Measurements from ENCODE around the gene TTLL11. TPM values are rescaled to one million over a fixed set of nuclear protein-coding genes. Genes with fewer than 3 reads are reported as not detected.

TTLL11 gene
- total RNA-seq, 1 donor: 1.0 TPM

GRCh38 chr9:121858788-121859187 is 234.3 kb downstream of the TTLL11 start:
- H3K27me3 ChIP-seq (ENCODE audit: insufficient read depth, low read length): no peaks in the 10 kb centered on the region
- no peaks in the 10 kb centered on the region for H3K4me1 ChIP-seq (ENCODE audit: insufficient read depth, low read length)
- no peaks in the 10 kb centered on the region for H3K9me3 ChIP-seq (ENCODE audit: low read depth, low read length)
- H3K4me3 ChIP-seq (ENCODE audit: low read length): no peak overlapping the region

DNA sequence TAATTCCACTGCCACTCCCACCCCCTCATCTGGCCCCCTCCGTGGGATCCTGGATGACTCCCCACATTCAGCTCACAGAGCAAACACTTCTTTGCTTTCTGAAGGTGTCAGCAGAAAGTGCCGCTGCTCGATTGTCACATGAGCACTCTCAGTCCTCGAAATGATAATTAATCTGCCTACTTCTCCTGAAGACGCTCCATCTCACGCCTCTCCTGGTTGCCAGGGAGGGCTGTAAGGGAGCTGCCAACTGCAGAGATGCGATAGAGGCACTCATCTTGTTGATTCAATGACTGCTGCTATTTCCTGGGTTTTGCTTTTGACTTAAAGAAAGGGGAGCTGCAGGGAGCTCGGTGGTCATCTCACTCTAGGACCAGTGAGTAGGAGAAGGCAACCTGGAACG is 235.2 kb downstream of the TTLL11 start:
- Histone ChIP-seq H3K9me3 (ENCODE audit: low read depth, low read length) (no peaks in the 10 kb centered on the region), H3K4me3 (ENCODE audit: low read length) (no peak overlapping the region), H3K4me1 (ENCODE audit: insufficient read depth, low read length) (no peaks in the 10 kb centered on the region), H3K27me3 (ENCODE audit: insufficient read depth, low read length) (no peaks in the 10 kb centered on the region)

DNA sequence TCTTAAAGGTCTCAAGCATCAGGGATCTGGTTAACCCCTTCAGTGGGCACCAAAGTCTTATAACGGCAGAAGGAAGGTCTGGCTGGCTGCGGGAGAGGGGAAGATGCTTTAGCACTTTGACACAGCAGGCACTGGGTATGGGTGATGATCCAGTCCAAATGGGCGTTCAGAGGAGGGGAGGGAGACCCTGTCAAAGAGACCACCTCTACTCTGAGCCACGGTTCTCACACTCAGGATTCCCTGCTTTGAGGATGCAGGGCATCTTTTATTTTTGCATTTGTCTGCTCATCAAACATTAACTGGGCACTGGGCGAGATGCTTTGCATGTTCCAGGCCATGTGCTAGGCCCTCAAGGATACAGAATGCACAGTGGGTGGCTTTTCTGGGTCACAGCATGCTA is 237.6 kb downstream of the TTLL11 start:
- Histone ChIP-seq H3K27me3 (ENCODE audit: insufficient read depth, low read length) (no peaks in the 10 kb centered on the region), H3K4me3 (ENCODE audit: low read length) (no peak overlapping the region), H3K9me3 (ENCODE audit: low read depth, low read length) (no peaks in the 10 kb centered on the region), H3K4me1 (ENCODE audit: insufficient read depth, low read length) (no peaks in the 10 kb centered on the region)

- Histone ChIP-seq H3K4me3 (ENCODE audit: low read length) (no peak overlapping the region), H3K27me3 (ENCODE audit: insufficient read depth, low read length) (no peaks in the 10 kb centered on the region), H3K4me1 (ENCODE audit: insufficient read depth, low read length) (no peaks in the 10 kb centered on the region)
These were observed 239.3 kb downstream of the TTLL11 start for GRCh38 chr9:121853617-121854395.

DNA sequence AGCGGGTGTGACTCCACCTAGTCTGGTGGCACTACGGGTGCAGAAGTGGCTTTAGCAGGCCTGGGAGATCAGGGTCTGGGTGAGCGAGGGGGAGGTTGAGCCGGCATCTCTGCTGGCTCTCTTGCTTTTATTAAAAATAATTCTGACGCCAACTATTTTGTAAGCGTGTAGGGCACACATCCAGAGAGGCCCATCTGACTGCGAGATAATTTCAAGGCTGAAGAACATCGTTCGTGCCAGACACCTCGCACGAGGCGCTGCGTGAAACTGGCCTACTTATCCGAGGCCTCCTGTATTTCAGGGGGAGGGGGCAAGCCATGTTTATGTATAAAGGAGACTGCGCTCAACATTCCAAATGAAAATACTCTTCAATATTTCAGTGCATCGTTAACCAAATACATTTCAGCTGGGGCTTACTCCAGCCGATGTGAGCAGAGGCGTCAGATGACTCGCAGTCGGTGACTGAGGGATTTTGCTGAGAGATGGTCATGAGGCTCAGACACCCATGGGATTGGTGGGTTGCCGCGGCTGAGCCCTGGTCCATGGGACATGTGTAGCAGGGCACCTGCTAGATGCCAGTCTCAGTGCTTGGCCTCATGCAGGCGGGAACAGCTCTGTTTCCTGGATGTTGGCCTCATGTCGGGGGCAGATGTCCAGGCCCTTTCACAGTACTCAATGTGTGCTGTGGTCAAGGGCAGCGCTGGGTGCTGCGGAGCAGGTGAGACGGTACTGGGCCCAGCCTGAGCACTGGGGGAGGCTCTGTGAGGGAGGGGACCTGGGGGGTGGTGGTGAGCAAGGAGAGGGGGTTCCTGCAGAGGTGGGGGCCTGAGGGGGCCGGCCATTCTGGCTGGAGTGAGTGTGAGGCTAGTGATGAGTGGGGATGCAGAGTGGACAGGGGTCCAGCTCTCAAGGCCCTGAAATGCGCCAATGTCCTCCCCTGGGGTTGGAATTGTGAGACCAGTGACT is 240.2 kb downstream of the TTLL11 start:
- H3K4me3 ChIP-seq (ENCODE audit: low read length): no peak overlapping the region
- H3K27me3 ChIP-seq (ENCODE audit: insufficient read depth, low read length): no peaks in the 10 kb centered on the region
- H3K4me1 ChIP-seq (ENCODE audit: insufficient read depth, low read length): no peaks in the 10 kb centered on the region
- H3K9me3 ChIP-seq (ENCODE audit: low read depth, low read length): no peaks in the 10 kb centered on the region

More at GRCh38 chr9:121853617-121854395, 239.3 kb downstream of the TTLL11 start:
- H3K9me3 ChIP-seq (ENCODE audit: low read depth, low read length): no peaks in the 10 kb centered on the region

DNA sequence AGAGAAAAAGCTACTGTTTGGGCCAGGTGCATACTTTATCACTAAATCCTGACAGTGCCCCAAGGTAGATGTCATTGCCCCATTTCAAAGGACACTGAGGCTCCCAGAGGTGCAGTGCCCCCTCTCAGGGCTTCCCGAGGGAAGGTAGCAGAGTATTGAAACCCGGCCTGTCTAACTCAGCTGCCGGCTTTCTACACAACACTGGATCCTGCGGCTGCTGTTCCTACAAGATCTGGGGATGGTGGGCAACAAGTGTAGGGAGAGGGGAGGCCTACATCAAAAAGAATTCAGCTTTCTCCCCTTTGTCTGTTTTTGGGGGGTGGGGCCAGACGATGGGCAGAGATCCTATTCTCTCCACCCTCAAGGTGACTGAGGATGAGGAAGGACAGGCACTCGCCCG is 240.9 kb downstream of the TTLL11 start:
- H3K27me3 ChIP-seq (ENCODE audit: insufficient read depth, low read length): no peaks in the 10 kb centered on the region
- H3K9me3 ChIP-seq (ENCODE audit: low read depth, low read length): no peaks in the 10 kb centered on the region
- no peaks in the 10 kb centered on the region for H3K4me1 ChIP-seq (ENCODE audit: insufficient read depth, low read length)
- H3K4me3 ChIP-seq (ENCODE audit: low read length): no peak overlapping the region

DNA sequence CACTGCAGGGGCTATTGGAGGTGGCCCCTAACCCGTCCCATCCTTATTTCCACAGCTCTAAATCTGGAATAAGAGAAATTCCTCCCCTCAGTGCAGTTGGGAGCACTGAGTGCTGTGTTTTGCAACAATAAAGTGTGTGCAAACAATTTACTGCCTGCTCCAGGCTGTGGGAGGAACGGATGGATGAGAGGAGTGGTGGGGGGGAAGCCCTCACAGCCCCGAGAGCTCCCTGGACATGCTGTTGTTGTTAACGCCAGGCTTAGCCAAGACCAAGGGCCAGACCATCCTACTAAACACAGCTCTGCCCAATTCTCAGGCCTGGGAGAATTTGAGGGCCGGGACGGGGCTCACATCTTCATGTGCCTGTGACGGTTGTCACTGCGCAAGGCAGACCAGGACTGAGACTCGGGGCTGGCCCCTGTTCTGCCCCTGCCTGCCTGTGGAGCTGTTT is 241.4 kb downstream of the TTLL11 start:
- no peaks in the 10 kb centered on the region for H3K4me1 ChIP-seq (ENCODE audit: insufficient read depth, low read length)
- no peaks in the 10 kb centered on the region for H3K27me3 ChIP-seq (ENCODE audit: insufficient read depth, low read length)
- no peak overlapping the region for H3K4me3 ChIP-seq (ENCODE audit: low read length)
- no peaks in the 10 kb centered on the region for H3K9me3 ChIP-seq (ENCODE audit: low read depth, low read length)

GRCh38 chr9:121850366-121850765 is 242.7 kb downstream of the TTLL11 start:
- H3K4me1 ChIP-seq (ENCODE audit: insufficient read depth, low read length): no peaks in the 10 kb centered on the region
- no peaks in the 10 kb centered on the region for H3K9me3 ChIP-seq (ENCODE audit: low read depth, low read length)
- H3K27me3 ChIP-seq (ENCODE audit: insufficient read depth, low read length): no peaks in the 10 kb centered on the region
- H3K4me3 ChIP-seq (ENCODE audit: low read length): no peak overlapping the region

- Histone ChIP-seq H3K4me1 (ENCODE audit: insufficient read depth, low read length) (no peaks in the 10 kb centered on the region), H3K9me3 (ENCODE audit: low read depth, low read length) (no peaks in the 10 kb centered on the region), H3K4me3 (ENCODE audit: low read length) (no peak overlapping the region), H3K27me3 (ENCODE audit: insufficient read depth, low read length) (no peaks in the 10 kb centered on the region)
These were observed 243.6 kb downstream of the TTLL11 start for GRCh38 chr9:121849554-121849953.

DNA sequence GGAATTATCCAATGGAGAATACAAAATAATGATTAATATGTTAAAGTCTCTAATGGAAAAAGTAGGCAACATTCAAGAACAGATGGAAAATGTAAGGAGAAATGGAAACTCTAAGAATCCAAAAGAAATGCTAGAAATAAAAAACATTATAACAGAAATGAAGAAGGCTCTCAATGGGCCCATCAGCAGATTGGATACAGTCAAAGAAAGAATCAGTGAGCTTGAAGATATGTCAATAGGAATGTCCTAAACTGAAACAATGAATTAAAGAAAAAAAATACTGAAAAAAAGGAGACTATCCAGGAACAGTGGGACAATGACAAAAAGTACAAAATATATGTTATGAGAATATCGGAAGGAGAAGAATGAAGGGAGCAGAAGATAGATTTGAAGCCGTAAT is 248.5 kb downstream of the TTLL11 start:
- Histone ChIP-seq H3K4me1 (ENCODE audit: insufficient read depth, low read length) (no peaks in the 10 kb centered on the region), H3K4me3 (ENCODE audit: low read length) (no peak overlapping the region), H3K27me3 (ENCODE audit: insufficient read depth, low read length) (no peaks in the 10 kb centered on the region), H3K9me3 (ENCODE audit: low read depth, low read length) (no peaks in the 10 kb centered on the region)

- H3K4me3 ChIP-seq (ENCODE audit: low read length): no peak overlapping the region
- no peaks in the 10 kb centered on the region for H3K9me3 ChIP-seq (ENCODE audit: low read depth, low read length)
- H3K27me3 ChIP-seq (ENCODE audit: insufficient read depth, low read length): no peaks in the 10 kb centered on the region
- H3K4me1 ChIP-seq (ENCODE audit: insufficient read depth, low read length): no peaks in the 10 kb centered on the region
These were observed 249.0 kb downstream of the TTLL11 start for GRCh38 chr9:121844098-121844497.

GRCh38 chr9:121842612-121842978 is 250.5 kb downstream of the TTLL11 start:
- no peaks in the 10 kb centered on the region for H3K27me3 ChIP-seq (ENCODE audit: insufficient read depth, low read length)
- no peaks in the 10 kb centered on the region for H3K4me1 ChIP-seq (ENCODE audit: insufficient read depth, low read length)
- H3K9me3 ChIP-seq (ENCODE audit: low read depth, low read length): no peaks in the 10 kb centered on the region
- H3K4me3 ChIP-seq (ENCODE audit: low read length): no peak overlapping the region

GRCh38 chr9:121841771-121842611 is 251.1 kb downstream of the TTLL11 start:
- Histone ChIP-seq H3K4me1 (ENCODE audit: insufficient read depth, low read length) (no peaks in the 10 kb centered on the region), H3K9me3 (ENCODE audit: low read depth, low read length) (no peaks in the 10 kb centered on the region), H3K27me3 (ENCODE audit: insufficient read depth, low read length) (no peaks in the 10 kb centered on the region), H3K4me3 (ENCODE audit: low read length) (no peak overlapping the region)

DNA sequence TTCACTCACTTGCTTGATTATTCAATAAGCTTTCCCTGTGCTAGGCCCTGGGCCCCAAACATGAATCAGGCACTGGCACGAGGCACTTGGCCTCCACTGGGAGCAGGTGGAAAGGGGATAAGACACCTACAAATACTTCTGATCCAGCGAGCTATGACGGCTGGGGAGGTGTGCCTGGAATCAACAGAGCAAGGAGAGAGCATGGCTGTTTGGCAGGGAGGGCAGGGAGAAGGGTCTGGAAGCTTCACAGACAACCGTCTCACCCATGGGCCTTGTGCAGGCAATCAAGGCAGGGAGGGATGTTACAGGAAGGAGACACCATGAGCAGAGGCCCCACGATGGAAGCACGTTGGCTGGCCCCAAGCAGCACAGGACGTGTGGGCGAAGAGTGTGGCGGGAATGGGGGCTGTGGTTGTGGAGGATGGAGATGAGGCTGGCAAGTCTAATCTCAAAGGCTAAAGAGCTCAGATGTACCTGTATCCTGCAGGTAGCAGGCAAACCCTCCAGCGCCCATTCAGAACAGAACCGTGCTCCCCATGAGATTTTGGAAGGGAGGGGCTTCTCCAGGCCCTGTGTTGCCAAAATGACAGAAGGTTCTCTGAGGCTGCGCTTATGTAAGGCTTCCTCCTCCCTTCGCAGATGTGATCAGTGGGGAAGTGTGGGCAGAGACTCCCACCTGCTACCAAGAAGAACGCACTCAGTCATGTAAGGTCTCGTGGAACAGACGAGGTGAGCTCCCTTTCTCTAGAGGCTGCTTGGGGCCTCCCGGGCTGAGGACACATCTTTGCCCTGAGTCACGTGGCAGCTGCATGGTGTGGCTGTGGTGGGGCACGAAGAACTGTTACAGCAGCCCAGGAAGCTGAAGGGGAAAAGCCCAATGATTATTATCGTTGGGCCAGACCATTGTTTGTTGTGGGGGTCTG is 252.0 kb downstream of the TTLL11 start:
- Histone ChIP-seq H3K9me3 (ENCODE audit: low read depth, low read length) (no peaks in the 10 kb centered on the region), H3K4me3 (ENCODE audit: low read length) (no peak overlapping the region), H3K4me1 (ENCODE audit: insufficient read depth, low read length) (no peaks in the 10 kb centered on the region), H3K27me3 (ENCODE audit: insufficient read depth, low read length) (no peaks in the 10 kb centered on the region)
